Muscle of leg (tissue), 11 donors: ENCODE data around the gene COL13A1. TPM values are rescaled to one million over a fixed set of nuclear protein-coding genes. Genes with fewer than 3 reads are reported as not detected.
A peak's percentile ranks its signal among the peaks of the same experiment; 100 is the strongest.

Experiments used
- DNase-seq: peaks from one replicate; pipeline ENCODE4 v3.0.0; 2013
- H3K27ac ChIP-seq: one replicate; pipeline ENCODE4 v1.5.1; 2013; ENCODE audit warnings: mild to moderate bottlenecking, low read length, control low read depth
- H3K27me3 ChIP-seq: one replicate; pipeline ENCODE4 v1.6.1; 2013; ENCODE audit warnings: low read length; ENCODE audit not compliant: control insufficient read depth, insufficient read depth
- H3K36me3 ChIP-seq: one replicate; pipeline ENCODE4 v1.6.1; 2013; ENCODE audit warnings: low read length; ENCODE audit not compliant: control insufficient read depth, insufficient read depth
- H3K4me1 ChIP-seq: one replicate; pipeline ENCODE4 v1.6.1; 2013; ENCODE audit warnings: low read length; ENCODE audit not compliant: control insufficient read depth, insufficient read depth
- H3K4me3 ChIP-seq: one replicate; pipeline ENCODE4 v1.5.1; 2013; ENCODE audit warnings: low read length, control low read depth
- H3K9me3 ChIP-seq: replicated peaks from 2 replicates; pipeline ENCODE4 v1.6.1; 2013; ENCODE audit warnings: low read depth, low read length; ENCODE audit not compliant: control insufficient read depth
- WGBS: methylation state at CpG from one replicate; pipeline ENCODE4 v1.1.5; 2013; ENCODE audit warnings: missing lambda C conversion rate; ENCODE audit not compliant: insufficient coverage; 5-methylcytosine and 5-hydroxymethylcytosine counted together
- polyA plus RNA-seq, 8 donors: library from polyadenylated mRNA; unstranded; fragments of 120-200 nt; gene quantifications; one replicate each; pipeline versions ENCODE4 v1.2.1 to v1.2.3, GENCODE V29; 2013; ENCODE audit warnings: inconsistent platforms in 1 of 8, low replicate concordance in 1 of 8; ENCODE audit not compliant: insufficient read length in 8 of 8, insufficient read depth in 1 of 8
- total RNA-seq: library from RNA; stranded (reverse); fragments of 120-200 nt; gene quantifications from one replicate; pipeline ENCODE4 v1.2.4, GENCODE V29; 2013

COL13A1 gene
- total and polyA plus RNA-seq, 9 donors: 4.8 to 26.7 (median 11.6) TPM

DNA sequence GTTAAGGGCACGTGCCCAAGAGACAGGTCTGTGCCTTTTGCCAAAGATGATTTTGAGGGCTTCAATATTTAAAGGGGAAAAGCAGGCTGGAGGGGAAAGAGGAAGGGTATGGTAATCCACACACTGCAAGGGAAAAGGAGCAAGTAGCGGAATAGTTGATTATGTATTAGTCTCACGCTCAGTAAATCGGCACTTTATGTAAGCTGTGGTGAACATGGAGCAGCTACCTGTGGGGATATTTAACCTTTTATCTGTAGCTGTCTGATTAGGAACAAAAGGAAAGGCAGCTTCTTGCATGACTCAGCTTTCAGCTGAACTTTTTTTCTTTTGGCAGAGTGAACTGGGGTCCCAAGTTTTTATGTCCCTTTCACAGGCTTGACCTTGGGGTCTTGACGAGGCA lies 123.4 kb downstream of the COL13A1 start:
- Histone ChIP-seq H3K36me3 (no peaks in the 10 kb centered on the region), H3K27ac (no peak overlapping the region), H3K4me1 (no peaks in the 10 kb centered on the region), H3K27me3 (peaks cover 2% of the 10 kb centered on the region), H3K9me3 (peaks cover 3% of the 10 kb centered on the region), H3K4me3 (no peak overlapping the region)
- no peak for DNase-seq
- 60% methylated on average over 5 of the region's 5 CpGs for WGBS

DNA sequence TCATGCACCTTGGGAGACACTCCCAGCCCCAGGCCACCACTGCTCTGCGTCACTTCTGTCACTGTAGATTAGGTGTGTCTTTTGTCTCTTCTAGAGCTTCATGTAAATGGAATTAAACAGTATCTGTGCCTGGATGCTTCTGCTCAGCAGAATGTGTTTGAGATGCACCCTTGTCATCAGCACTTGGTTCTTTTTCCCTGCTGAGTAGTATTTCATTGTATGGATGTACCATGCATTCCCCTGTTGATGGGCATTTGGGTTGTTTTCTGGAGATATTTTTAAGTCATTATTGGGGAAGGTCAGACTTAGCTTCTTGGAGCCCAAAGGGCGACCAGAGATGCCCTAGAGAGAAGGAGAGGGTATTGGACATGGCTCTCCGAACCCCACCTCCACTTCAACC lies 126.6 kb downstream of the COL13A1 start:
- no peaks in the 10 kb centered on the region for H3K36me3 ChIP-seq
- peaks cover 2% of the 10 kb centered on the region for H3K27me3 ChIP-seq
- H3K27ac ChIP-seq: no peak overlapping the region
- WGBS: 100% methylated on average over 1 of the region's 3 CpGs
- H3K9me3 ChIP-seq: peaks cover 3% of the 10 kb centered on the region
- H3K4me3 ChIP-seq: no peak overlapping the region
- no peak for DNase-seq
- no peaks in the 10 kb centered on the region for H3K4me1 ChIP-seq

GRCh38 chr10:69929575-69929974 lies 127.9 kb downstream of the COL13A1 start:
- peaks cover 2% of the 10 kb centered on the region for H3K27me3 ChIP-seq
- no peak overlapping the region for H3K4me3 ChIP-seq
- H3K27ac ChIP-seq: no peak overlapping the region
- H3K9me3 ChIP-seq: peaks cover 3% of the 10 kb centered on the region
- no peak for DNase-seq
- H3K4me1 ChIP-seq: no peaks in the 10 kb centered on the region
- H3K36me3 ChIP-seq: no peaks in the 10 kb centered on the region
- 83% methylated on average over 2 of the region's 3 CpGs for WGBS

DNA sequence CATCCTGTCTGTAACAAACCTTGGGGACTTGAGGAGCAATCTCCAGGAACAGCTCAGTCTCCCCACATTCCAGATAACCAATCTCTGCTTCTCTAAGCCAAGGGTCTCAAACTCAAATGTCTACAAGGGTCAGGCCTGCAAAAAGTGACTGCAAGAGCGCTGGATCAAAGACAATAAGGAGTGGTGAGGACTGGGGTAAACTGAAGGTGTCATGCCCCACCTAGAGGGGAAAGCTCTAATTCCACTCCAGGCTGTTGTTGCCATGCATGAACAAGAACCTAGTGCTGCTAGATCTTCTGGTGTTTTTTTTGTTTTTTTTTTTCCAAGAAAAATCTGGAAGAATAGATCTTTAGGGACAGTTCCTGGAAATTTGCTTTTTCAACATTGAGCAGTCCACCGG lies 133.1 kb downstream of the COL13A1 start:
- Histone ChIP-seq H3K27ac (no peak overlapping the region), H3K27me3 (peaks cover 8% of the 10 kb centered on the region), H3K4me1 (peaks cover 7% of the 10 kb centered on the region), H3K36me3 (no peaks in the 10 kb centered on the region), H3K4me3 (no peak overlapping the region), H3K9me3 (no peaks in the 10 kb centered on the region)
- DNase-seq: no peak
- 78% methylated on average over 2 of the region's 2 CpGs for WGBS

DNA sequence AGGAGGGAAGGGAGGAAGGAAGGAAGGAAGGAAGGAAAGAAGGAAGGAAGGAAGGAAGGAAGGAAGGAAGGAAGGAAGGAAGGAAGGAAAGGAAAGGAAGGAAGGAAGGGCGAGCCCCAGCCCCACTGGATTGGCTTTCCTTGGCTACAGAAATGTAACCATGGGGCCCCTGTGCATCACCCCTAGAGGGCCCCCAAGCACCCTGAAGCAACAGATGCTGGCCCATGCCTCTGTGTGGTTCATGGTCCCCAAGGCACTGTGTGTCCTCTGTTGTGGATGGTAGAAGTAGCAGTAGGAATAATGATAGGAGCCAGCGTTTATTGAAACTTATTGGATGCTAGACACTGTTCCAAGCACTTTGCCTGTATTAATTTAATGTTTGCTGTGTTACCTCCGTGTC lies 134.4 kb downstream of the COL13A1 start:
- Histone ChIP-seq H3K4me3 (no peak overlapping the region), H3K9me3 (peaks cover 8% of the 10 kb centered on the region), H3K36me3 (peaks cover 6% of the 10 kb centered on the region), H3K4me1 (peaks cover 12% of the 10 kb centered on the region), H3K27ac (no peak overlapping the region), H3K27me3 (peaks cover 8% of the 10 kb centered on the region)
- DNase-seq: no peak
- 72% methylated on average over 3 of the region's 3 CpGs for WGBS

- peaks cover 12% of the 10 kb centered on the region for H3K4me1 ChIP-seq
- H3K4me3 ChIP-seq: no peak overlapping the region
- H3K9me3 ChIP-seq: peaks cover 15% of the 10 kb centered on the region
- peak; percentile 79 for DNase-seq
- no peak overlapping the region for H3K27ac ChIP-seq
- peaks cover 8% of the 10 kb centered on the region for H3K36me3 ChIP-seq
- H3K27me3 ChIP-seq: peaks cover 10% of the 10 kb centered on the region
- WGBS: 35% methylated on average over 2 of the region's 5 CpGs
Measured at GRCh38 chr10:69938541-69938991, 136.9 kb downstream of the COL13A1 start.

DNA sequence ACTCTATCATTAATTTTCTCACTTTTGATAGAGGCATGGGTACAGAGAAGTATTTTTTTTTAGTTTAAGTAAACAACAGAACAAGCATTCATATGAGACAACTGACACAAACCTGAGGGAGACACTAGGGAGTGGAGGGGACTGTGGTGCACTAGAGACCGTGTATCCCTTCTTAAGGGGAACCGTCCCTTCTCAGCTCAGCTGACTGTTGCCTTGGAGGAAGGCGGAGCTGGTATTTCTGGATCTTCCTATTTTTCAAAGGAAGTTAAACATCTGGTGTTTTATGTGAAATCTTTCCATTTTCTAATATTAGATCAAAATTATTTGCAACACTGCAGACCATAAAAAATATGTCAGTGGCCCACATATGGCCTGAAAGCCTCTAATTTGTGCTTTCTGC lies 137.4 kb downstream of the COL13A1 start:
- H3K4me3 ChIP-seq: no peak overlapping the region
- peaks cover 15% of the 10 kb centered on the region for H3K9me3 ChIP-seq
- peaks cover 8% of the 10 kb centered on the region for H3K36me3 ChIP-seq
- H3K4me1 ChIP-seq: peaks cover 12% of the 10 kb centered on the region
- DNase-seq: peak; percentile 69
- WGBS: no CpG with 5 or more reads among the region's 3 CpGs
- peaks cover 10% of the 10 kb centered on the region for H3K27me3 ChIP-seq
- no peak overlapping the region for H3K27ac ChIP-seq

DNA sequence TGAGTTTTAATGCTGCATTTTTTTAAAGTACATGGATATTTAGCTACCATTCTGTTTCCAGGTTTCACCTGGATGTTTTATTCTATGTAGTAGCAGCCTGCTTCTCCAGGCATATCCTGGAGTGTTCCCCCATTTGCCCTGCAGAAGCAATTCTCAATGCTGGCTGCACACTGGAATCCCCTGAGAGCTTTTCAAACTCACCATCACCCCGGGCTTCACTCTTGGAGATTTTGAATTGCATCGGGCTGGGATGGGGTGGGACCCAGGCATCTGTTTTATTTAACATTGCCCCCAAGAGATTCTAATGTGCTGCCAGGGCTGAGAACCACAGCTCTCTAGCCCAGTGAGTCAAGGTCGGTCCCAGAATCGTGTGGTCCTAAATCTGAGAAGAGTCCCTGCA lies 137.8 kb downstream of the COL13A1 start:
- Histone ChIP-seq H3K4me3 (no peak overlapping the region), H3K27me3 (peaks cover 10% of the 10 kb centered on the region), H3K9me3 (peaks cover 15% of the 10 kb centered on the region), H3K27ac (no peak overlapping the region), H3K4me1 (peaks cover 12% of the 10 kb centered on the region), H3K36me3 (peaks cover 8% of the 10 kb centered on the region)
- WGBS: 41% methylated on average over 2 of the region's 4 CpGs
- DNase-seq: no peak

GRCh38 chr10:69941730-69942129 lies 140.0 kb downstream of the COL13A1 start:
- DNase-seq: no peak
- H3K27ac ChIP-seq: no peak overlapping the region
- H3K27me3 ChIP-seq: peaks cover 10% of the 10 kb centered on the region
- H3K9me3 ChIP-seq: peaks cover 15% of the 10 kb centered on the region
- H3K4me1 ChIP-seq: peaks cover 12% of the 10 kb centered on the region
- H3K36me3 ChIP-seq: peaks cover 8% of the 10 kb centered on the region
- H3K4me3 ChIP-seq: no peak overlapping the region
- 94% methylated on average over 6 of the region's 11 CpGs for WGBS

- 96% methylated on average over 18 of the region's 19 CpGs for WGBS
- H3K27ac ChIP-seq: no peak overlapping the region
- no peak for DNase-seq
- H3K36me3 ChIP-seq: peaks cover 8% of the 10 kb centered on the region
- no peak overlapping the region for H3K4me3 ChIP-seq
- peaks cover 2% of the 10 kb centered on the region for H3K27me3 ChIP-seq
- H3K4me1 ChIP-seq: peaks cover 11% of the 10 kb centered on the region
- peaks cover 15% of the 10 kb centered on the region for H3K9me3 ChIP-seq
Measured at GRCh38 chr10:69943292-69943820, 141.7 kb downstream of the COL13A1 start.

DNA sequence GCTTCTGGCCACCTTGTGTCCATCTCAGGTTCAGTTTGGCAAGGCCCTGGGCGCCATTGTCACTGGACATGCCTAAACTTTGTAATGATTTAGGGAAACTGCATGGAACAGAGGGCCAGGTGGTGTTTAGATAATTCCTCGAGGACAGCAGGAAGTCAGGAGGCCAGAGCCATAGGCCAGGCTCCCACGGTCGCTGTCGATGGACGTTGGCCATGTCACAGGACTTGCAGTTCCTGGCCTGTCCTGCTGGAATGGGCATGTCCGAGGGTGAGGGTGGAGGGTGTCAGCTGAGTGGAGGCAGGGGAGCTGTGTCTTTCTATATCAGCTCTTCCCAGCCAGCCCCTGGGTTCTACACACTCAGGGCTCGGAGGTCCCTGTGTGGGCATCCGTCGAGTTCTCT lies 143.1 kb downstream of the COL13A1 start:
- 47% methylated on average over 8 of the region's 10 CpGs for WGBS
- Histone ChIP-seq H3K9me3 (peaks cover 15% of the 10 kb centered on the region), H3K27ac (no peak overlapping the region), H3K4me3 (no peak overlapping the region), H3K4me1 (peaks cover 5% of the 10 kb centered on the region), H3K36me3 (peaks cover 11% of the 10 kb centered on the region), H3K27me3 (peaks cover 2% of the 10 kb centered on the region)
- no peak for DNase-seq
